H1 (cell line): ENCODE measurements around the gene AFF1. TPM values are rescaled to one million over a fixed set of nuclear protein-coding genes. Genes with fewer than 3 reads are reported as not detected.

ENCODE experiments used
- CTCF ChIA-PET: fragments of 300-600 bp; sonication (Branson Sonifier 250); formaldehyde crosslinking; loops from one replicate; lab custom pipeline; 2021; ENCODE audit not compliant: partially characterized antibody; lab: Charles Lee
- POLR2A ChIA-PET: fragments of 300-600 bp; sonication (Branson Sonifier 250); formaldehyde crosslinking; loops from one replicate; lab custom pipeline; 2021; ENCODE audit warnings: inconsistent platforms; ENCODE audit not compliant: partially characterized antibody; lab: Charles Lee
- DNase-seq, 2 experiments: peaks; one replicate each; pipeline versions ENCODE4 v3.0.0 to v3.0.0-alpha.2; 2010 to 2022; ENCODE audit warnings: low spot score in 2 of 2, low read depth in 1 of 2, mixed read lengths in 1 of 2
- FAIRE-seq: peaks from 2 replicates; lab custom pipeline; 2011; peaks lifted over from hg19 to GRCh38; lab: Jason Lieb, UNC
- H2AFZ ChIP-seq: 2 replicates; pipeline ENCODE4 v1.8.1; 2012; ENCODE audit warnings: low read length, inconsistent platforms
- H2AK5ac ChIP-seq: 2 replicates; pipeline ENCODE4 v1.6.1; 2013; ENCODE audit warnings: low read depth, low read length
- H2BK120ac ChIP-seq: replicated peaks from 2 replicates; pipeline ENCODE3; 2013; ENCODE audit warnings: low read depth, low read length, inconsistent platforms
- H2BK12ac ChIP-seq: 2 replicates; pipeline ENCODE4 v1.6.1; 2013; ENCODE audit warnings: low read depth, low read length
- H2BK15ac ChIP-seq: 2 replicates; pipeline ENCODE4 v1.6.1; 2013; ENCODE audit warnings: low read length
- H2BK20ac ChIP-seq: 2 replicates; pipeline ENCODE4 v1.6.1; 2013; ENCODE audit warnings: low read length
- H2BK5ac ChIP-seq: 2 replicates; pipeline ENCODE4 v1.6.1; 2013; ENCODE audit warnings: low read depth, low read length
- H3K14ac ChIP-seq: 2 replicates; pipeline ENCODE4 v1.6.1; 2013; ENCODE audit warnings: inconsistent platforms; ENCODE audit not compliant: insufficient read length
- H3K18ac ChIP-seq: 2 replicates; pipeline ENCODE4 v1.6.1; 2013; ENCODE audit warnings: low read length; ENCODE audit errors: extremely low read depth
- H3K23ac ChIP-seq: 2 replicates; pipeline ENCODE4 v1.6.1; 2013; ENCODE audit warnings: inconsistent platforms; ENCODE audit not compliant: insufficient read length
- H3K23me2 ChIP-seq: 2 replicates; pipeline ENCODE4 v1.6.1; 2013; ENCODE audit warnings: low read depth, low read length
- H3K27ac ChIP-seq: 2 replicates; pipeline ENCODE4 v1.6.1; 2011; ENCODE audit warnings: low read depth, low read length, inconsistent platforms
- H3K27me3 ChIP-seq, 4 experiments: replicated peaks in 1 of 4; 1 replicate in 1 of 4; 2 replicates in 3 of 4; pipeline versions ENCODE4 v1.6.1 to v1.8.1; 2011 to 2013; ENCODE audit warnings: low read length in 3 of 4, mild to moderate bottlenecking in 3 of 4, inconsistent platforms in 2 of 4, mixed read lengths in 2 of 4, moderate library complexity in 1 of 4; ENCODE audit not compliant: control insufficient read depth in 3 of 4, insufficient read depth in 3 of 4; ENCODE audit errors: extremely low read depth in 1 of 4
- H3K36me3 ChIP-seq, 4 experiments: 2 replicates each; pipeline versions ENCODE4 v1.6.1 to v1.8.1; 2011 to 2013; ENCODE audit warnings: mild to moderate bottlenecking in 4 of 4, low read length in 3 of 4, moderate library complexity in 2 of 4, control low read depth in 1 of 4, inconsistent platforms in 1 of 4; ENCODE audit not compliant: insufficient read depth in 4 of 4, control insufficient read depth in 2 of 4
- H3K4ac ChIP-seq: replicated peaks from 2 replicates; pipeline ENCODE3; 2013; ENCODE audit warnings: low read length, low read depth, mixed read lengths, inconsistent platforms; ENCODE audit not compliant: insufficient read length
- H3K4me1 ChIP-seq, 4 experiments: replicated peaks in 1 of 4; 1 replicate in 1 of 4; 2 replicates in 3 of 4; pipeline versions ENCODE4 v1.6.1 to v1.8.1; 2011 to 2013; ENCODE audit warnings: low read length in 3 of 4, inconsistent platforms in 2 of 4, mixed read lengths in 1 of 4; ENCODE audit not compliant: insufficient read depth in 4 of 4, control insufficient read depth in 3 of 4
- H3K4me2 ChIP-seq, 2 experiments: 2 replicates each; pipeline versions ENCODE4 v1.6.1 to v1.8.1; 2011 to 2013; ENCODE audit warnings: low read depth in 2 of 2, low read length in 2 of 2, control low read depth in 1 of 2, inconsistent platforms in 1 of 2, mild to moderate bottlenecking in 1 of 2; ENCODE audit not compliant: insufficient read depth in 1 of 2
- H3K4me3 ChIP-seq, 4 experiments: fragments of 200-600, 300-600 bp in 1 of 4; sonication (generic), shearing (Covaris generic), sonication (Bioruptor Twin) in 1 of 4; 2 replicates each; pipeline versions ENCODE4 v1.5.1 to v1.8.1; 2011 to 2016; ENCODE audit warnings: low read length in 4 of 4, low read depth in 3 of 4, control low read depth in 2 of 4, inconsistent platforms in 2 of 4, mild to moderate bottlenecking in 2 of 4, mixed read lengths in 1 of 4, moderate library complexity in 1 of 4; ENCODE audit not compliant: insufficient read depth in 2 of 4; ENCODE audit errors: extremely low read depth in 1 of 4
- H3K56ac ChIP-seq: replicated peaks from 2 replicates; pipeline ENCODE3; 2013; ENCODE audit warnings: low read depth, mild to moderate bottlenecking, mixed read lengths, low read length, inconsistent platforms; ENCODE audit not compliant: insufficient read length
- H3K79me1 ChIP-seq: 2 replicates; pipeline ENCODE4 v1.6.1; 2013; ENCODE audit warnings: low read depth, low read length, control low read depth
- H3K79me2 ChIP-seq, 2 experiments: 2 replicates each; pipeline versions ENCODE4 v1.6.1 to v1.8.1; 2012 to 2013; ENCODE audit warnings: low read length in 2 of 2, mild to moderate bottlenecking in 2 of 2, inconsistent platforms in 1 of 2; ENCODE audit not compliant: insufficient read depth in 2 of 2, control insufficient read depth in 1 of 2
- H3K9ac ChIP-seq, 4 experiments: replicated peaks in 1 of 4; 1 replicate in 1 of 4; 2 replicates in 3 of 4; pipeline versions ENCODE4 v1.6.1 to v1.8.1; 2011 to 2013; ENCODE audit warnings: low read depth in 3 of 4, low read length in 3 of 4, control low read depth in 2 of 4, mild to moderate bottlenecking in 2 of 4, moderate library complexity in 2 of 4, inconsistent platforms in 1 of 4; ENCODE audit errors: extremely low read depth in 1 of 4
- H3K9me3 ChIP-seq, 2 experiments: 2 replicates each; pipeline versions ENCODE4 v1.6.1 to v1.8.1; 2012 to 2013; ENCODE audit warnings: mild to moderate bottlenecking in 2 of 2, moderate library complexity in 2 of 2, control low read depth in 1 of 2, inconsistent platforms in 1 of 2, low read depth in 1 of 2, low read length in 1 of 2, mixed read lengths in 1 of 2; ENCODE audit not compliant: insufficient read depth in 2 of 2
- H4K20me1 ChIP-seq, 2 experiments: replicated peaks in 1 of 2; 2 replicates each; pipeline versions ENCODE3 to v1.8.1; 2011 to 2013; ENCODE audit warnings: inconsistent platforms in 2 of 2, low read length in 2 of 2, mild to moderate bottlenecking in 1 of 2; ENCODE audit not compliant: insufficient read depth in 2 of 2, control insufficient read depth in 1 of 2
- H4K5ac ChIP-seq: 2 replicates; pipeline ENCODE4 v1.6.1; 2013; ENCODE audit warnings: low read length, low read depth, mixed read lengths, inconsistent platforms; ENCODE audit not compliant: insufficient read length
- H4K8ac ChIP-seq: 2 replicates; pipeline ENCODE4 v1.8.0; 2013; ENCODE audit warnings: mild to moderate bottlenecking, moderate library complexity, low read length, inconsistent platforms; ENCODE audit not compliant: insufficient read depth; ENCODE audit errors: extremely low read depth
- H4K91ac ChIP-seq: replicated peaks from 2 replicates; pipeline ENCODE3; 2013; ENCODE audit warnings: low read length, mixed read lengths, inconsistent platforms; ENCODE audit not compliant: insufficient read length
- CHD1 ChIP-seq: IDR thresholded peaks from 2 replicates; pipeline ENCODE4 v1.6.1; 2012; ENCODE audit warnings: low read depth, low read length, improper control_type of control experiment
- CREB1 ChIP-seq: IDR thresholded peaks from 2 replicates; pipeline ENCODE4 v1.6.1; 2012; ENCODE audit warnings: inconsistent platforms
- GABPA ChIP-seq: IDR thresholded peaks from 2 replicates; pipeline ENCODE4 v1.6.1; 2011; ENCODE audit warnings: mild to moderate bottlenecking, low read length, moderate library complexity, borderline replicate concordance; ENCODE audit not compliant: insufficient read depth
- GTF2F1 ChIP-seq: IDR thresholded peaks from 2 replicates; pipeline ENCODE4 v1.6.1; 2012; ENCODE audit warnings: low read depth, low read length, improper control_type of control experiment, borderline replicate concordance
- HDAC6 ChIP-seq: IDR thresholded peaks from one replicate; pipeline ENCODE4 v1.7.1; 2012; ENCODE audit warnings: low read depth, mild to moderate bottlenecking, inconsistent platforms, low read length, moderate library complexity
- JUN ChIP-seq: IDR thresholded peaks from 2 replicates; pipeline ENCODE4 v1.6.1; 2011; ENCODE audit warnings: low read depth, mild to moderate bottlenecking, improper control_type of control experiment, low read length
- SP4 ChIP-seq: IDR thresholded peaks from 2 replicates; pipeline ENCODE4 v1.6.1; 2012; ENCODE audit warnings: low read length, inconsistent platforms
- TEAD4 ChIP-seq: IDR thresholded peaks from 2 replicates; pipeline ENCODE4 v1.6.1; 2012; ENCODE audit warnings: low read depth, low read length, inconsistent platforms, mixed read lengths
- ZNF274 ChIP-seq: IDR thresholded peaks from 2 replicates; pipeline ENCODE4 v1.7.0; 2012; ENCODE audit warnings: low read length, borderline replicate concordance; ENCODE audit errors: extremely low read depth
- WGBS, 2 experiments: shearing (Covaris generic) in 1 of 2; methylation state at CpG; one replicate each; pipeline versions ENCODE4 v1.1.6 to v1.1.7; 2013 to 2015; ENCODE audit warnings: low lambda C conversion rate in 2 of 2, mixed read lengths in 2 of 2, inconsistent platforms in 1 of 2, low coverage in 1 of 2, missing lambda C conversion rate in 1 of 2; ENCODE audit not compliant: insufficient replicate concordance in 2 of 2, insufficient coverage in 1 of 2, insufficient read length in 1 of 2; ENCODE audit errors: extremely low coverage in 1 of 2, missing lambda C conversion rate in 1 of 2; 5-methylcytosine and 5-hydroxymethylcytosine counted together
- polyA plus RNA-seq, 7 experiments: library from polyadenylated mRNA; depleted of rRNA in 3 of 7; stranded (reverse) in 5 of 7; unstranded in 2 of 7; fragments of >200 nt in 5 of 7; fragments of 200-250 nt in 2 of 7; gene quantifications; 1 replicate in 5 of 7; 2 replicates in 1 of 7; 4 replicates in 1 of 7; pipeline versions ENCODE4 v1.2.1 to v1.2.3, GENCODE V29; 2011 to 2013; ENCODE audit warnings: missing spikeins in 2 of 7, mixed read lengths in 2 of 7
- total RNA-seq: library from RNA; stranded (reverse); fragmentation: NEBNext Ultra II Directional; extraction: Animal tissue kit (Norgen Biotek cat#: 25700); gene quantifications from 2 replicates; pipeline ENCODE4 v1.2.1, GENCODE V29; 2021

The AFF1 gene
- total and polyA plus RNA-seq, 2 of the 8 experiments (the other 6 are each of a cell fraction or from before 2014, with no cell fraction given) = 14.8 to 85.5 TPM

- Histone ChIP-seq H2AFZ (0 out of 2 replicates have a peak overlapping the region, but pooled peaks have one; percentile 54), H3K18ac (no peak overlapping the region; the same call in 1 of the 2 replicates)
Observed at GRCh38 chr4:86934147-86934770, 552 bp upstream of the AFF1 start.

More at GRCh38 chr4:86934147-86934770, 552 bp upstream of the AFF1 start:
- Histone ChIP-seq H4K8ac (no peak overlapping the region), H3K9ac (peak overlapping the region; percentile 22 to 53 (median 46); a peak in 5 of 7 replicates), H3K4ac (no peak overlapping the region), H3K79me1 (no peaks in the 10 kb centered on the region), H2BK15ac (no peak overlapping the region), H4K5ac (no peak overlapping the region), H2AK5ac (no peak overlapping the region), H3K4me1 (0 out of 7 replicates have a peak, but pooled peaks cover 0 to 3% (median 0%) of the 10 kb centered on the region in 4 experiments), H3K27ac (no peak overlapping the region), H4K91ac (no peak overlapping the region), H3K23ac (no peak overlapping the region), H3K27me3 (no peaks in the 10 kb centered on the region), H2BK5ac (no peak overlapping the region), H3K4me3 (peak overlapping the region; percentile 67 to 88 (median 80)), H2BK20ac (no peak overlapping the region; the same call in 1 of the 2 replicates), H2BK12ac (no peak overlapping the region), H3K36me3 (no peaks in the 10 kb centered on the region), H3K56ac (no peak overlapping the region), H3K14ac (no peak overlapping the region), H2BK120ac (no peak overlapping the region), H3K4me2 (peak overlapping the region; percentile 77 to 78), H3K79me2 (peaks cover 19 to 32% of the 10 kb centered on the region in 2 experiments), H3K9me3 (no peaks in the 10 kb centered on the region), H4K20me1 (no peaks in the 10 kb centered on the region), H3K23me2 (peaks cover 4% of the 10 kb centered on the region; the same call in 1 of the 2 replicates)
- WGBS, 2 experiments = 12% methylated on average over 15 of the region's 15 CpGs; no CpG with 5 or more reads in 1 of the 2 experiments
- TF ChIP-seq GABPA (no peak), TEAD4 (no peak), CHD1 (no peak), SP4 (0 out of 2 replicates have a peak, but pooled peaks have one; percentile 41), CREB1 (peak; percentile 72), GTF2F1 (no peak), ZNF274 (no peak), JUN (no peak), HDAC6 (no peak)
- no peak for DNase-seq
- ChIA-PET CTCF (interaction anchor here (0.6 to 2.5 kb wide), 15 partner anchors 11 to 186 kb away, joined by 3 to 13 read pairs (median 4); no protein-coding TSS in a partner anchor), POLR2A (interaction anchor here (0.6 to 15.3 kb wide), 16 partner anchors 12 to 285 kb away, joined by 3 to 319 read pairs (median 4); no protein-coding TSS in a partner anchor)
- FAIRE-seq = peak; percentile 24
